IMR-90 (cell line): ENCODE data around the gene CDH2.

Experiments
- CEBPB ChIP-seq: IDR thresholded peaks from 2 replicates; pipeline ENCODE4 v1.6.1; 2012; ENCODE audit warnings: low read depth, low read length, improper control_type of control experiment
- FOS ChIP-seq: fragments of 150-350 bp; IDR thresholded peaks from 2 replicates; pipeline ENCODE4 v1.6.1; 2016; ENCODE audit warnings: low read depth, low read length
- MAFK ChIP-seq: IDR thresholded peaks from 2 replicates; pipeline ENCODE4 v1.6.1; 2012; ENCODE audit warnings: low read depth, low read length, improper control_type of control experiment
- MXI1 ChIP-seq: IDR thresholded peaks from 2 replicates; pipeline ENCODE4 v1.6.1; 2012; ENCODE audit warnings: low read depth, mild to moderate bottlenecking, low read length, moderate library complexity, borderline replicate concordance
- POLR2A ChIP-seq: IDR thresholded peaks from 2 replicates; pipeline ENCODE4 v1.6.1; 2012; ENCODE audit warnings: mild to moderate bottlenecking, low read depth, low read length
- RAD21 ChIP-seq: IDR thresholded peaks from 2 replicates; pipeline ENCODE4 v1.6.1; 2012; ENCODE audit warnings: low read length, improper control_type of control experiment
- RCOR1 ChIP-seq: IDR thresholded peaks from 2 replicates; pipeline ENCODE4 v1.6.1; 2012; ENCODE audit warnings: mild to moderate bottlenecking, low read length, improper control_type of control experiment; ENCODE audit not compliant: insufficient replicate concordance
- RFX5 ChIP-seq: IDR thresholded peaks from 2 replicates; pipeline ENCODE4 v1.8.0; 2012; ENCODE audit warnings: low read depth, mild to moderate bottlenecking, low read length, moderate library complexity
- SMC3 ChIP-seq: fragments of 150-350 bp; IDR thresholded peaks from 2 replicates; pipeline ENCODE4 v1.6.1; 2016; ENCODE audit warnings: low read depth, mild to moderate bottlenecking, antibody characterized with exemption, low read length, moderate library complexity
- TF ChIP-seq, protein P1 (sequence below): conservative IDR thresholded peaks from 2 replicates; pipeline ENCODE4 v1.5.1; 2012; ENCODE audit warnings: mild to moderate bottlenecking, low read depth, low read length, improper control_type of control experiment
- TF ChIP-seq, protein P2 (sequence below): fragments of 150-350 bp; IDR thresholded peaks from 2 replicates; pipeline ENCODE4 v1.6.1; 2017; ENCODE audit warnings: mild to moderate bottlenecking, antibody characterized with exemption, low read length, low read depth

DNA sequence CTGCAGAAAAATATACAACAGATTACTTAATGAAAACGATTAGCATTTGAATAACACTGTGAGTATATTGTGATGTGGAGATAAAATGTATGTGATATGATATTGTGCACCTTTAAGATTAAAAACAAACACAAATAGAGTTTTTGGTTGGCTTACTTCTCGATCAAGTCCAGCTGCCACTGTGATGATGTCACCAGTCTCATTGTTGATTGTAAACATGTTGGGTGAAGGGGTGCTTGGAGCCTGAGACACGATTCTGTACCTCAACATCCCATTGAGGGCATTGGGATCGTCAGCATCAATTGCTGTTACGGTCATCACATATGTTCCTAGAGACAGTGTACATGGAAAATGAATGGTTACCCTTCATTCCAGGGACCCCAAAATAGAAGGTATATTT lies 174.1 kb downstream of the CDH2 start:
- TF ChIP-seq, protein P1, sequence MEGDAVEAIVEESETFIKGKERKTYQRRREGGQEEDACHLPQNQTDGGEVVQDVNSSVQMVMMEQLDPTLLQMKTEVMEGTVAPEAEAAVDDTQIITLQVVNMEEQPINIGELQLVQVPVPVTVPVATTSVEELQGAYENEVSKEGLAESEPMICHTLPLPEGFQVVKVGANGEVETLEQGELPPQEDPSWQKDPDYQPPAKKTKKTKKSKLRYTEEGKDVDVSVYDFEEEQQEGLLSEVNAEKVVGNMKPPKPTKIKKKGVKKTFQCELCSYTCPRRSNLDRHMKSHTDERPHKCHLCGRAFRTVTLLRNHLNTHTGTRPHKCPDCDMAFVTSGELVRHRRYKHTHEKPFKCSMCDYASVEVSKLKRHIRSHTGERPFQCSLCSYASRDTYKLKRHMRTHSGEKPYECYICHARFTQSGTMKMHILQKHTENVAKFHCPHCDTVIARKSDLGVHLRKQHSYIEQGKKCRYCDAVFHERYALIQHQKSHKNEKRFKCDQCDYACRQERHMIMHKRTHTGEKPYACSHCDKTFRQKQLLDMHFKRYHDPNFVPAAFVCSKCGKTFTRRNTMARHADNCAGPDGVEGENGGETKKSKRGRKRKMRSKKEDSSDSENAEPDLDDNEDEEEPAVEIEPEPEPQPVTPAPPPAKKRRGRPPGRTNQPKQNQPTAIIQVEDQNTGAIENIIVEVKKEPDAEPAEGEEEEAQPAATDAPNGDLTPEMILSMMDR, result no peak
- TF ChIP-seq RCOR1 (no peak), RFX5 (no peak), SMC3 (no peak), POLR2A (no peak), MAFK (no peak), FOS (no peak), CEBPB (no peak), MXI1 (no peak), RAD21 (no peak)
- TF ChIP-seq, protein P2, sequence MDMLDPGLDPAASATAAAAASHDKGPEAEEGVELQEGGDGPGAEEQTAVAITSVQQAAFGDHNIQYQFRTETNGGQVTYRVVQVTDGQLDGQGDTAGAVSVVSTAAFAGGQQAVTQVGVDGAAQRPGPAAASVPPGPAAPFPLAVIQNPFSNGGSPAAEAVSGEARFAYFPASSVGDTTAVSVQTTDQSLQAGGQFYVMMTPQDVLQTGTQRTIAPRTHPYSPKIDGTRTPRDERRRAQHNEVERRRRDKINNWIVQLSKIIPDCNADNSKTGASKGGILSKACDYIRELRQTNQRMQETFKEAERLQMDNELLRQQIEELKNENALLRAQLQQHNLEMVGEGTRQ, result no peak
